OCI-LY7 (cell line): ENCODE measurements around the gene C10orf90. TPM values are rescaled to one million over a fixed set of nuclear protein-coding genes. Genes with fewer than 3 reads are reported as not detected.

Source experiments
- BruUV-seq: library from RNA; stranded (reverse); fragments of 400-500 nt; replicated peaks from 2 replicates; lab custom pipeline; 2021; lab: Mats Ljungman, UMichigan
- CTCF ChIA-PET: fragments of 300-600 bp; sonication (Branson Sonifier 250); formaldehyde crosslinking; loops from one replicate; lab custom pipeline; 2022; ENCODE audit warnings: antibody characterized with exemption; ENCODE audit not compliant: unreplicated experiment; lab: Charles Lee
- POLR2A ChIA-PET: fragments of 300-600 bp; sonication (Branson Sonifier 250); formaldehyde crosslinking; loops from one replicate; lab custom pipeline; 2022; ENCODE audit warnings: antibody characterized with exemption; lab: Charles Lee
- DNase-seq: peaks from one replicate; pipeline ENCODE4 v3.0.0-alpha.2; 2015; ENCODE audit warnings: low spot score
- H2AFZ ChIP-seq: fragments of 200-600 bp; sonication (generic), shearing (Covaris generic); 2 replicates; pipeline ENCODE4 v1.6.1; 2014; ENCODE audit warnings: mild to moderate bottlenecking, antibody characterized with exemption, low read length, moderate library complexity
- H3K27ac ChIP-seq: fragments of 200-600 bp; sonication (generic); 2 replicates; pipeline ENCODE4 v1.5.1; 2014; ENCODE audit warnings: mixed run types, low read depth, mild to moderate bottlenecking, moderate library complexity, low read length, inconsistent platforms; ENCODE audit not compliant: poor library complexity, severe bottlenecking
- H3K36me3 ChIP-seq: fragments of 200-600 bp; sonication (generic); 2 replicates; pipeline ENCODE4 v1.6.1; 2014; ENCODE audit warnings: mild to moderate bottlenecking, antibody characterized with exemption, low read length, moderate library complexity, mixed read lengths; ENCODE audit not compliant: insufficient read depth
- H3K4me1 ChIP-seq: fragments of 200-600 bp; sonication (generic); 2 replicates; pipeline ENCODE4 v1.5.1; 2014; ENCODE audit warnings: mild to moderate bottlenecking, low read length; ENCODE audit not compliant: insufficient read depth, poor library complexity, severe bottlenecking
- H3K4me2 ChIP-seq: fragments of 200-600 bp; sonication (generic); 2 replicates; pipeline ENCODE4 v1.6.1; 2014; ENCODE audit warnings: mild to moderate bottlenecking, low read length
- H3K4me3 ChIP-seq: fragments of 200-600 bp; sonication (generic); 2 replicates; pipeline ENCODE4 v1.5.1; 2014; ENCODE audit warnings: mild to moderate bottlenecking, low read depth, low read length; ENCODE audit not compliant: poor library complexity, severe bottlenecking
- H3K79me2 ChIP-seq: fragments of 200-600 bp; sonication (generic); 2 replicates; pipeline ENCODE4 v1.6.1; 2016; ENCODE audit warnings: low read depth, mild to moderate bottlenecking, low read length, moderate library complexity, mixed read lengths; ENCODE audit not compliant: insufficient read depth
- H3K9me2 ChIP-seq: fragments of 200-600 bp; sonication (generic); 2 replicates; pipeline ENCODE4 v1.6.1; 2016; ENCODE audit warnings: mild to moderate bottlenecking, low read length, mixed read lengths; ENCODE audit not compliant: insufficient read depth
- H3K9me3 ChIP-seq: fragments of 200-600 bp; sonication (generic); 2 replicates; pipeline ENCODE4 v1.6.1; 2014; ENCODE audit warnings: mild to moderate bottlenecking, mixed run types, low read length, mixed read lengths
- H4K20me1 ChIP-seq: fragments of 200-600 bp; sonication (generic); 2 replicates; pipeline ENCODE4 v1.6.1; 2014; ENCODE audit warnings: mild to moderate bottlenecking, antibody characterized with exemption, low read length, moderate library complexity, mixed read lengths; ENCODE audit not compliant: insufficient read depth
- EZH2phosphoT487 ChIP-seq: fragments of 200-600 bp; sonication (generic); IDR thresholded peaks from 2 replicates; pipeline ENCODE4 v1.6.1; 2018; ENCODE audit warnings: low read depth, borderline replicate concordance, mild to moderate bottlenecking, mixed run types, antibody characterized with exemption, low read length, moderate library complexity, mixed read lengths
- intact Hi-C: fragments of 100-400 bp; cut with micrococcal nuclease; formaldehyde crosslinking; loops from one replicate; pipeline ENCODE4 v1.10.0; 2022; ENCODE audit not compliant: unreplicated experiment
- total RNA-seq, 2 experiments: library from RNA; depleted of rRNA in 1 of 2; stranded (reverse); fragments of >200 nt in 1 of 2; shearing (Covaris generic) in 1 of 2; gene quantifications; 2 replicates each; pipeline ENCODE4 v1.2.3, GENCODE V29; 2014 to 2022
- TF ChIP-seq, protein P1 (sequence below): fragments of 200-600 bp; sonication (generic); conservative IDR thresholded peaks from 2 replicates; pipeline ENCODE4 v1.5.1; 2014; ENCODE audit warnings: mild to moderate bottlenecking, antibody characterized with exemption, low read length, moderate library complexity, mixed read lengths

The C10orf90 gene
- total RNA-seq, 2 experiments from 2014 or later: not detected

DNA sequence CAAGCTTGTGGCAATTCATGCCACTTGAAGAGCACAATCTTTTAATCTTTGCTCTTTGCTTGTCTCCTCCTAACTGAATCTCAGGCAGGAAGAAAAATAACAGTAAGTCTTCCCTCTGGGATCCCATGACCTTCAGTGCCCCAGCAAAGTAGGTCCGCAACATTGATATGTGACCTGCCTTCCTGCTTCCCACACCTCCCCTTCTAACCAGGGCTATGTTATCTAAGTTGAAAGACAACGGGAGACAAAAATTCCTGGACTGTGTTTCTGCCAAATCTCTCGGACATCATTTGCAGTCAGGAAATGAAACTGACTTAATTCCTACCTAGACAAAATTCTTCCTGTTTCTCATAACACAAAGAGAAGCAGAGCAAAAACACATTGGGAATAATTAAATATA is 53.8 kb downstream of the C10orf90 start:
- CTCF ChIA-PET: interaction anchor here (0.6 kb wide), 1 partner anchor 19 kb away, joined by 3 read pairs; no protein-coding TSS in a partner anchor

DNA sequence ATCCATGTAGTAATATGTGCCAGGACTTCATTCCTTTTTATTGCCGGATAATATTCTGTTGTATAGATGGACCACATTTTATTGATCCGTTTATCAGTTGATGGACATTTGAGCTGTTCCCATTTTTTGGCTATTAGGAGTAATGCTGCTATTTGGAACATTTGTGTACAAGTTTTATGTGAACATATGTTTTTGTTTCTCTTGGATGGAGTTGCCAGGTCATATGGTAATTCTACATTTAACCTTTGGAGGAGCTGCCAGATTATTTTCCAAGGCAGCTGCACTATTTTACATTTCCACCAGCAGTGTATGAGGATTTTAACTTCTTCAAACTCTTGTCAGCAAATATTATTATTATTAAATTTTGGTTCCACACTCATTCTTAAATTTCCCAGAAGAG is 59.2 kb downstream of the C10orf90 start:
- no peaks in the 10 kb centered on the region for H3K36me3 ChIP-seq
- H2AFZ ChIP-seq: no peak overlapping the region
- no peaks in the 10 kb centered on the region for H3K9me2 ChIP-seq
- no peaks in the 10 kb centered on the region for H4K20me1 ChIP-seq
- H3K4me1 ChIP-seq: no peaks in the 10 kb centered on the region
- CTCF ChIA-PET: no interaction called here
- no peaks in the 10 kb centered on the region for H3K9me3 ChIP-seq
- DNase-seq: no peak
- no peak overlapping the region for H3K27ac ChIP-seq
- H3K4me2 ChIP-seq: no peak overlapping the region
- H3K79me2 ChIP-seq: no peaks in the 10 kb centered on the region
- no peak for TF ChIP-seq EZH2phosphoT487
- TF ChIP-seq, protein P1, sequence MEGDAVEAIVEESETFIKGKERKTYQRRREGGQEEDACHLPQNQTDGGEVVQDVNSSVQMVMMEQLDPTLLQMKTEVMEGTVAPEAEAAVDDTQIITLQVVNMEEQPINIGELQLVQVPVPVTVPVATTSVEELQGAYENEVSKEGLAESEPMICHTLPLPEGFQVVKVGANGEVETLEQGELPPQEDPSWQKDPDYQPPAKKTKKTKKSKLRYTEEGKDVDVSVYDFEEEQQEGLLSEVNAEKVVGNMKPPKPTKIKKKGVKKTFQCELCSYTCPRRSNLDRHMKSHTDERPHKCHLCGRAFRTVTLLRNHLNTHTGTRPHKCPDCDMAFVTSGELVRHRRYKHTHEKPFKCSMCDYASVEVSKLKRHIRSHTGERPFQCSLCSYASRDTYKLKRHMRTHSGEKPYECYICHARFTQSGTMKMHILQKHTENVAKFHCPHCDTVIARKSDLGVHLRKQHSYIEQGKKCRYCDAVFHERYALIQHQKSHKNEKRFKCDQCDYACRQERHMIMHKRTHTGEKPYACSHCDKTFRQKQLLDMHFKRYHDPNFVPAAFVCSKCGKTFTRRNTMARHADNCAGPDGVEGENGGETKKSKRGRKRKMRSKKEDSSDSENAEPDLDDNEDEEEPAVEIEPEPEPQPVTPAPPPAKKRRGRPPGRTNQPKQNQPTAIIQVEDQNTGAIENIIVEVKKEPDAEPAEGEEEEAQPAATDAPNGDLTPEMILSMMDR: no peak
- intact Hi-C loops: no loop called here
- POLR2A ChIA-PET: no interaction called here
- no peak overlapping the region for H3K4me3 ChIP-seq
- BruUV-seq: no TSS peak

More for the DNA sequence above, 53.8 kb downstream of the C10orf90 start:
- no peak overlapping the region for H3K4me3 ChIP-seq
- H3K27ac ChIP-seq: no peak overlapping the region
- intact Hi-C loops: no loop called here
- no peaks in the 10 kb centered on the region for H3K36me3 ChIP-seq
- no peaks in the 10 kb centered on the region for H3K9me3 ChIP-seq
- no peaks in the 10 kb centered on the region for H3K79me2 ChIP-seq
- no peaks in the 10 kb centered on the region for H3K4me1 ChIP-seq
- no peak overlapping the region for H3K4me2 ChIP-seq
- POLR2A ChIA-PET: interaction anchor here (1.3 kb wide), 1 partner anchor 10 kb away, joined by 5 read pairs; no protein-coding TSS in a partner anchor
- no TSS peak for BruUV-seq
- DNase-seq: no peak
- no peaks in the 10 kb centered on the region for H3K9me2 ChIP-seq
- no peak for TF ChIP-seq EZH2phosphoT487
- TF ChIP-seq, protein P1: no peak
- no peaks in the 10 kb centered on the region for H4K20me1 ChIP-seq
- no peak overlapping the region for H2AFZ ChIP-seq

DNA sequence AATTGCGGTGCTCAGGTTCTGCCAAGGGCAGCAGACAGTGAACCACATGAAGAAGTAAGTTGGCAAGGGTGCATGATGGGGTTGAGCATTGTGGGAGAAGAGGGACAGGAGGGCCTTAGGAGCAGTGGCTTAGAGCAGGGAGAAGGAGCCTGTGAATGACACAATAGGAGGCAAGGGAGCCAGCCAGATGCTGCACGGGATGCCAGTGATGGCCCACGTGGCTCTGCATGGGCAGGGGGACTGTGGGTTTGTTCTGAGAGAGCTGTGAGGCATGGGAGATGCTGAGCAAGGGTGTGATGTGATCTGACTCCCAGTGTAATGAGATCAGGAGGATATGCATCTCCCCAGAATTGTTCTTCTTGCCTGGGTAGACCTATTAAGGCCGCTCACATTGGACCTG is 60.9 kb downstream of the C10orf90 start:
- CTCF ChIA-PET: no interaction called here
- DNase-seq: no peak
- BruUV-seq: no TSS peak

More for the DNA sequence above, 60.9 kb downstream of the C10orf90 start:
- no peaks in the 10 kb centered on the region for H3K9me2 ChIP-seq
- no peak overlapping the region for H3K4me3 ChIP-seq
- no peaks in the 10 kb centered on the region for H3K36me3 ChIP-seq
- H3K79me2 ChIP-seq: no peaks in the 10 kb centered on the region
- TF ChIP-seq EZH2phosphoT487: no peak
- TF ChIP-seq, protein P1: no peak
- no peaks in the 10 kb centered on the region for H4K20me1 ChIP-seq
- H2AFZ ChIP-seq: no peak overlapping the region
- no peaks in the 10 kb centered on the region for H3K9me3 ChIP-seq
- intact Hi-C loops: no loop called here
- H3K4me1 ChIP-seq: no peaks in the 10 kb centered on the region
- no peak overlapping the region for H3K4me2 ChIP-seq
- no peak overlapping the region for H3K27ac ChIP-seq
- POLR2A ChIA-PET: no interaction called here
